ENCODE results near the gene HK1. TPM values are rescaled to one million over a fixed set of nuclear protein-coding genes. Genes with fewer than 3 reads are reported as not detected.

The HK1 gene
- total and polyA plus RNA-seq, 2 of the 13 experiments (the other 11 are each of a cell fraction or from before 2014, with no cell fraction given), result 0.29 to 1.5 TPM

DNA sequence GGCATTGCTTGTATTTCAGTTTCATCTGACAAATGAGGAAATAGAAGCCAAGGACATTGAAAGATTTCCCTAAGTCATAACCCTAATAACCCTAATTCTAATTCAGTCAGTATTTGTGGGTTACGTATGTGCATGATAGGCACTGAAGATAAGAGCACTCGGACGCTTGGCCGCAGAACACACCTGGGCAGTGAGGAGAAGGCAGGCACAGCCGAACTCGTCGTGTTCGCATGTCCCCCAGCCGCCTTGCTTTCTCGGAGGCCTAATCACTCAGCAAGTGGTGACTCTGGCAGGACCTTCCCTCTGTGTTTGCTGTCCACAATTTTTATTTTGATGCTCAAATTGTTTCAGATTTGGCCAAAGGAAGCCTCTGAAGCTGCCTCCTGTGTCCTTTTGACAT lies 34.5 kb upstream of the HK1 start (continued):
- TF ChIP-seq PREB (CRISPR knock-in tag; IDR thresholded peaks at IDR 0.05) (no peak), SMAD1 (CRISPR knock-in tag; IDR thresholded peaks at IDR 0.05; ENCODE audit: borderline replicate concordance, low read depth) (no peak), CHD2 (IDR thresholded peaks at IDR 0.05; ENCODE audit: low read depth, low read length) (no peak)

DNA sequence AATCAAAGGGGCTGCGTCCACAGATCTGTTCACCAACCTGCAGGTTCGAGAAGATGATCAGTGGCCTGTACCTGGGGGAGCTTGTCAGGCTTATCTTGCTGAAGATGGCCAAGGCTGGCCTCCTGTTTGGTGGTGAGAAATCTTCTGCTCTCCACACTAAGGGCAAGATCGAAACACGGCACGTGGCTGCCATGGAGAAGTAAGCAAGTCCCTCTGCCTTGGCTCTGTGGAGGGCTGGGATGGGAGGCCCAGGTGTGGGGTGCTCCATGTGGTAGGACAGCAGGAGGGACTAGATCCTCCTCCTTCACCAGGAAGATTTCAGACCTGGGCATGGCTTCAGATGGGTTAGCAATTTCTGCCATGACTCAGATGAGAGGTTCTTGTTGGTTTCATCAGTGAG lies 32.3 kb upstream of the HK1 start:
- Histone ChIP-seq H3K36me3 (replicated peaks in 1 of 2; ENCODE audit: control insufficient read depth in 1 of 2, insufficient read depth in 2 of 2, low read length in 2 of 2) (peaks cover 4 to 16% of the 10 kb centered on the region in 2 experiments; a peak in 3 of 5 replicates), H2AFZ (ENCODE audit: low read length) (no peak overlapping the region), H4K20me1 (ENCODE audit: insufficient read depth, low read length) (no peaks in the 10 kb centered on the region), H3K4me1 (ENCODE audit: insufficient read depth, low read length) (no peaks in the 10 kb centered on the region), H3K9ac (ENCODE audit: insufficient read depth, low read depth, low read length) (no peak overlapping the region), H3K79me2 (ENCODE audit: insufficient read depth, low read length) (no peaks in the 10 kb centered on the region), H3K4me2 (ENCODE audit: low read depth, low read length) (no peak overlapping the region), H3K27me3 (ENCODE audit: control insufficient read depth in 1 of 2, insufficient read depth in 2 of 2, low read length in 2 of 2) (no peaks in the 10 kb centered on the region), H3K27ac (ENCODE audit: extremely low read length, insufficient read depth, low read length) (no peak overlapping the region), H3K9me3 (ENCODE audit: low read length) (no peaks in the 10 kb centered on the region), H3K4me3 (replicated peaks in 1 of 3; ENCODE audit: insufficient read depth in 1 of 3, low read depth in 2 of 3, low read length in 3 of 3) (no peak overlapping the region)
- FAIRE-seq (no peak), DNase-seq (ENCODE audit: low spot score) (no peak), ATAC-seq (no peak)
- in situ Hi-C loops (cut with HindIII; ENCODE audit: extremely low pct_ligation_motif_present, low pct_unique_long_range_greater_than_20kb), result no loop called here
- intact Hi-C loops (cut with micrococcal nuclease; ENCODE audit: unreplicated experiment), result no loop called here
- ChIA-PET CTCF (ENCODE audit: low intra/inter-chr PET ratio, low total read pairs) (no interaction called here), POLR2A (no interaction called here)
- 96% methylated on average over 5 of the region's 5 CpGs for WGBS (ENCODE audit: low lambda C conversion rate)
- no TSS peak for BruUV-seq (replicated peaks)
- TF ChIP-seq ZUFSP (CRISPR knock-in tag; IDR thresholded peaks at IDR 0.05; ENCODE audit: borderline replicate concordance), result no peak
- TF ChIP-seq ZNF138 (CRISPR knock-in tag; IDR thresholded peaks at IDR 0.05; ENCODE audit: low read depth), result no peak
- TF ChIP-seq AGO2 (optimal IDR thresholded peaks at IDR 0.05; ENCODE audit: low read depth, low read length), result no peak
- TF ChIP-seq HOXA3 (CRISPR knock-in tag; IDR thresholded peaks at IDR 0.05), result no peak
- TF ChIP-seq GPN1 (CRISPR knock-in tag; IDR thresholded peaks at IDR 0.05; ENCODE audit: borderline replicate concordance), result no peak
- TF ChIP-seq ZNF280B (CRISPR knock-in tag; IDR thresholded peaks at IDR 0.05; ENCODE audit: borderline replicate concordance), result no peak
- TF ChIP-seq, protein P1, sequence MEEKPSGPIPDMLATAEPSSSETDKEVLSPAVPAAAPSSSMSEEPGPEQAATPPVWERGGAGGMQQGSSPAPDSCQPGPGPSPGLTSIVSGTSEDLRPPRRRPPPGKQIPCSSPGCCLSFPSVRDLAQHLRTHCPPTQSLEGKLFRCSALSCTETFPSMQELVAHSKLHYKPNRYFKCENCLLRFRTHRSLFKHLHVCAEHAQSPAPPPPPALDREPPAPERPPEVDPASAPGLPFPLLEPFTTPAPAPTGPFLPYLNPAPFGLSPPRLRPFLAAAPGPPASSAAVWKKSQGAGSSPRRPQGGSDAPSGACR (CRISPR knock-in tag; IDR thresholded peaks at IDR 0.05), result no peak
- TF ChIP-seq ZNF264 (CRISPR knock-in tag; IDR thresholded peaks at IDR 0.05), result no peak
- no peak for TF ChIP-seq ZNF839 (CRISPR knock-in tag; IDR thresholded peaks at IDR 0.05; ENCODE audit: borderline replicate concordance)
- TF ChIP-seq, protein P2, sequence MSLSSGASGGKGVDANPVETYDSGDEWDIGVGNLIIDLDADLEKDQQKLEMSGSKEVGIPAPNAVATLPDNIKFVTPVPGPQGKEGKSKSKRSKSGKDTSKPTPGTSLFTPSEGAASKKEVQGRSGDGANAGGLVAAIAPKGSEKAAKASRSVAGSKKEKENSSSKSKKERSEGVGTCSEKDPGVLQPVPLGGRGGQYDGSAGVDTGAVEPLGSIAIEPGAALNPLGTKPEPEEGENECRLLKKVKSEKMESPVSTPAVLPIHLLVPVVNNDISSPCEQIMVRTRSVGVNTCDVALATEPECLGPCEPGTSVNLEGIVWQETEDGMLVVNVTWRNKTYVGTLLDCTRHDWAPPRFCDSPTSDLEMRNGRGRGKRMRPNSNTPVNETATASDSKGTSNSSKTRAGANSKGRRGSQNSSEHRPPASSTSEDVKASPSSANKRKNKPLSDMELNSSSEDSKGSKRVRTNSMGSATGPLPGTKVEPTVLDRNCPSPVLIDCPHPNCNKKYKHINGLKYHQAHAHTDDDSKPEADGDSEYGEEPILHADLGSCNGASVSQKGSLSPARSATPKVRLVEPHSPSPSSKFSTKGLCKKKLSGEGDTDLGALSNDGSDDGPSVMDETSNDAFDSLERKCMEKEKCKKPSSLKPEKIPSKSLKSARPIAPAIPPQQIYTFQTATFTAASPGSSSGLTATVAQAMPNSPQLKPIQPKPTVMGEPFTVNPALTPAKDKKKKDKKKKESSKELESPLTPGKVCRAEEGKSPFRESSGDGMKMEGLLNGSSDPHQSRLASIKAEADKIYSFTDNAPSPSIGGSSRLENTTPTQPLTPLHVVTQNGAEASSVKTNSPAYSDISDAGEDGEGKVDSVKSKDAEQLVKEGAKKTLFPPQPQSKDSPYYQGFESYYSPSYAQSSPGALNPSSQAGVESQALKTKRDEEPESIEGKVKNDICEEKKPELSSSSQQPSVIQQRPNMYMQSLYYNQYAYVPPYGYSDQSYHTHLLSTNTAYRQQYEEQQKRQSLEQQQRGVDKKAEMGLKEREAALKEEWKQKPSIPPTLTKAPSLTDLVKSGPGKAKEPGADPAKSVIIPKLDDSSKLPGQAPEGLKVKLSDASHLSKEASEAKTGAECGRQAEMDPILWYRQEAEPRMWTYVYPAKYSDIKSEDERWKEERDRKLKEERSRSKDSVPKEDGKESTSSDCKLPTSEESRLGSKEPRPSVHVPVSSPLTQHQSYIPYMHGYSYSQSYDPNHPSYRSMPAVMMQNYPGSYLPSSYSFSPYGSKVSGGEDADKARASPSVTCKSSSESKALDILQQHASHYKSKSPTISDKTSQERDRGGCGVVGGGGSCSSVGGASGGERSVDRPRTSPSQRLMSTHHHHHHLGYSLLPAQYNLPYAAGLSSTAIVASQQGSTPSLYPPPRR (CRISPR knock-in tag; IDR thresholded peaks at IDR 0.05; ENCODE audit: borderline replicate concordance), result no peak

Data from HepG2 (cell line).